Kidney (tissue), 14 donors: ENCODE data around the gene CFAP20DC. TPM values are rescaled to one million over a fixed set of nuclear protein-coding genes. Genes with fewer than 3 reads are reported as not detected.
"Not testable (repeated sequence)": the region's sequence is repeated elsewhere in the genome, so short reads cannot be mapped to it uniquely, and the experiment has no call there.

Source experiments
- DNase-seq, 5 donors: peaks; one replicate each; pipeline ENCODE4 v3.0.0-alpha.2; 2013 to 2020
- FAIRE-seq: peaks from 2 replicates; lab custom pipeline; 2012; peaks lifted over from hg19 to GRCh38; lab: Jason Lieb, UNC
- H3K27ac ChIP-seq, 2 donors: one replicate each; pipeline ENCODE4 v1.7.0; 2013; ENCODE audit warnings: low read depth in 2 of 2, low read length in 2 of 2, inconsistent platforms in 1 of 2
- H3K27me3 ChIP-seq: one replicate; pipeline ENCODE4 v1.7.1; 2013; ENCODE audit warnings: low read length, inconsistent platforms; ENCODE audit not compliant: control insufficient read depth, insufficient read depth
- H3K36me3 ChIP-seq, 3 donors: one replicate each; pipeline versions ENCODE4 v1.7.0 to v1.7.1; 2013; ENCODE audit warnings: low read length in 3 of 3, control low read depth in 1 of 3, inconsistent platforms in 1 of 3; ENCODE audit not compliant: insufficient read depth in 3 of 3, control insufficient read depth in 2 of 3
- H3K4me1 ChIP-seq, 3 donors: one replicate each; pipeline versions ENCODE4 v1.7.0 to v1.7.1; 2013; ENCODE audit warnings: low read length in 3 of 3, inconsistent platforms in 1 of 3, low read depth in 1 of 3; ENCODE audit not compliant: control insufficient read depth in 2 of 3, insufficient read depth in 2 of 3
- H3K4me3 ChIP-seq, 3 donors: one replicate each; pipeline versions ENCODE4 v1.7.0 to v1.8.1; 2013; ENCODE audit warnings: low read length in 3 of 3, control low read depth in 1 of 3, inconsistent platforms in 1 of 3
- H3K9ac ChIP-seq, 3 donors: one replicate each; pipeline versions ENCODE4 v1.7.0 to v1.7.1; 2013; ENCODE audit warnings: low read length in 3 of 3, control low read depth in 1 of 3, inconsistent platforms in 1 of 3
- H3K9me3 ChIP-seq, 3 donors: one replicate each; pipeline versions ENCODE4 v1.7.0 to v1.7.1; 2013; ENCODE audit warnings: low read length in 3 of 3, control low read depth in 1 of 3, inconsistent platforms in 1 of 3; ENCODE audit not compliant: control insufficient read depth in 2 of 3, insufficient read depth in 1 of 3
- CTCF ChIP-seq: IDR thresholded peaks from 3 replicates; pipeline ENCODE4 v1.5.1; 2012; ENCODE audit warnings: mild to moderate bottlenecking, moderate library complexity, borderline replicate concordance; ENCODE audit not compliant: insufficient read depth; ENCODE audit errors: extremely low read depth
- intact Hi-C: fragments of 100-400 bp; cut with DNase I; formaldehyde crosslinking; loops from one replicate; pipeline ENCODE4 v1.11.1; 2022
- polyA plus RNA-seq: library from polyadenylated mRNA; stranded (reverse); fragments of 350-450 nt; fragmentation: Illumina TruSeq; extraction: RNeasy Lipid Tissue Mini Kit (QIAGEN cat#74804); gene quantifications from one replicate; pipeline ENCODE4 v1.2.3, GENCODE V29; 2014; ENCODE audit warnings: low read depth, low replicate concordance; ENCODE audit not compliant: insufficient read depth
- total RNA-seq: library from RNA; stranded (reverse); fragmentation: NEBNext Ultra II Directional; extraction: Animal tissue kit (Norgen Biotek cat#: 25700); gene quantifications from one replicate; pipeline ENCODE4 v1.2.1, GENCODE V29; 2021
- donor health status: control.
- donor health status: control.
- donor health status: control.
- donor health status: control.
- donor health status: control.
- donor health status: DM: yes; HTN: yes; CAD: no.
- donor health status: Normal renal cell carcinoma (clear cell type).

CFAP20DC gene
- total and polyA plus RNA-seq, 2 donors from 2014 or later = 0.73 to 3.2 TPM

GRCh38 chr3:58892526-58892925 is 157.3 kb downstream of the CFAP20DC start:
- FAIRE-seq, H3K9ac ChIP-seq, H3K4me3 ChIP-seq, H3K27ac ChIP-seq, H3K4me1 ChIP-seq, H3K9me3 ChIP-seq, intact Hi-C loops, H3K36me3 ChIP-seq, DNase-seq, H3K27me3 ChIP-seq: not testable (repeated sequence)

DNA sequence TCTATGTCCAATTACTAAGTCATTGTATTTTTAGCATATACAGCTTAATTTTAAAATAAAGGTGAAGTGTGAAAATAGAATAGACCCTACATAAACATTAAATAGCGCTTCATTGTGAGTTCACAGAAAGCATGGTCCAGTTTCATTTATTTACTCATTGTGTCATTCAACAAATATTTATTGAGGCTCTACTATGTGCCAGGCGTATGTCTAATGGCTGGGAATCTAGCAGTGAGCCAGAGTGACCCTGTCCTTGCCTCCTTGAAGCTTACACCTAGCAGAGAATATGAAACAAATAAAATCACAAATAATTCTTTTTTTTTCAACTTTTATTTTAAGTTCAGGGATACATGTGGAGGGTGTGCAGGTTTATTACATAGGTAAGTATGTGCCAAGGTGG is 161.7 kb downstream of the CFAP20DC start:
- H3K27me3 ChIP-seq = no peaks in the 10 kb centered on the region
- H3K27ac ChIP-seq = no peak overlapping the region
- H3K4me3 ChIP-seq = no peak overlapping the region
- no peak for TF ChIP-seq CTCF
- intact Hi-C loops = no loop called here
- no peak overlapping the region for H3K9ac ChIP-seq
- H3K4me1 ChIP-seq = no peaks in the 10 kb centered on the region
- H3K9me3 ChIP-seq = no peaks in the 10 kb centered on the region
- DNase-seq = no peak
- no peaks in the 10 kb centered on the region for H3K36me3 ChIP-seq
- FAIRE-seq = no peak

GRCh38 chr3:58884453-58884852 is 165.4 kb downstream of the CFAP20DC start:
- FAIRE-seq (no peak), DNase-seq (no peak)
- no peak for TF ChIP-seq CTCF
- no peaks in the 10 kb centered on the region for H3K4me1 ChIP-seq
- H3K27me3 ChIP-seq = no peaks in the 10 kb centered on the region
- H3K36me3 ChIP-seq = no peaks in the 10 kb centered on the region
- no peak overlapping the region for H3K4me3 ChIP-seq
- no peak overlapping the region for H3K27ac ChIP-seq
- intact Hi-C loops = no loop called here
- H3K9me3 ChIP-seq = no peaks in the 10 kb centered on the region
- no peak overlapping the region for H3K9ac ChIP-seq

DNA sequence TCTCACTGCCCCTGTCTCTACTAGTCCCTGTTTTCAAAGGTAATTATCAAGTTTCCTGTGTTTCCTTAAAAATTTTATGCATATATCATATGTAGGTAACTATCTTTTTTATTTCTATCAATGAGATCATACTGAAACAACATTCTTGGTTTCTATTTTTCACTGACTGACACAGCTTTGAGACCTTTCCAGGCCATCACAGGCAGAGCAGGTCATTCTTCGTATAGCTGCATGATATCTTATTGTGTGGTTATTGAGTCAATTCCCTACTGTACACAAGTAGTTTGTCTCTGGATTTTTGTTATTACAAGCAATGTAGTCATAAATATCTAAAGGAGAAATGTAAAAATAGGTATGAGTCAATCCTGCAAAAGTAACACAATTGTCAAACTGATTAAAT is 169.6 kb downstream of the CFAP20DC start:
- Histone ChIP-seq H3K36me3 (no peaks in the 10 kb centered on the region), H3K4me1 (no peaks in the 10 kb centered on the region), H3K27ac (no peak overlapping the region), H3K9ac (no peak overlapping the region), H3K9me3 (no peaks in the 10 kb centered on the region), H3K4me3 (no peak overlapping the region), H3K27me3 (no peaks in the 10 kb centered on the region)
- DNase-seq = no peak
- intact Hi-C loops = no loop called here
- no peak for TF ChIP-seq CTCF
- FAIRE-seq = no peak
